DLD1 (cell line): Measurements from ENCODE around the gene KRT7.

ENCODE experiments used
- in situ Hi-C: cut with HindIII; loops from 2 replicates; pipeline ENCODE4 v1.10.0; 2017; ENCODE audit warnings: low sequenced_read_pairs

KRT7 gene

GRCh38 chr12:52232674-52233461 lies at the start of gene KRT7:
Gene KRT7, plus strand, starts transcription at chr12:52233243. Its CDS starts 54 bp downstream, at chr12:52233297.
- in situ Hi-C loops, result no loop called here

- in situ Hi-C loops, result no loop called here
These were observed 49.5 kb upstream of the KRT7 start for GRCh38 chr12:52183544-52183910.

GRCh38 chr12:52183971-52184370 lies 49.1 kb upstream of the KRT7 start:
- in situ Hi-C loops, result no loop called here

GRCh38 chr12:52184813-52185212 lies 48.2 kb upstream of the KRT7 start:
- in situ Hi-C loops, result no loop called here

GRCh38 chr12:52185400-52185967 lies 47.6 kb upstream of the KRT7 start:
- in situ Hi-C loops, result no loop called here

- in situ Hi-C loops, result no loop called here
These were observed 46.8 kb upstream of the KRT7 start for GRCh38 chr12:52186118-52186840.

- in situ Hi-C loops, result no loop called here
These were observed 45.8 kb upstream of the KRT7 start for GRCh38 chr12:52187206-52187605.

- in situ Hi-C loops, result no loop called here
These were observed 45.4 kb upstream of the KRT7 start for GRCh38 chr12:52187640-52188039.

GRCh38 chr12:52188658-52189057 lies 44.4 kb upstream of the KRT7 start:
- in situ Hi-C loops, result no loop called here

GRCh38 chr12:52189376-52190174 lies 43.5 kb upstream of the KRT7 start:
- in situ Hi-C loops, result no loop called here

GRCh38 chr12:52190860-52191729 lies 41.9 kb upstream of the KRT7 start:
- in situ Hi-C loops, result no loop called here

- in situ Hi-C loops, result no loop called here
These were observed 40.9 kb upstream of the KRT7 start, which contains the start of gene KRT80 for GRCh38 chr12:52191841-52192791. Gene KRT80, minus strand, starts transcription at chr12:52192014. Its CDS starts 112 bp downstream, at chr12:52191902.

GRCh38 chr12:52193532-52193931 lies 39.5 kb upstream of the KRT7 start:
- in situ Hi-C loops, result no loop called here

GRCh38 chr12:52193991-52194390 lies 39.1 kb upstream of the KRT7 start:
- in situ Hi-C loops, result no loop called here

- in situ Hi-C loops, result no loop called here
These were observed 37.8 kb upstream of the KRT7 start for GRCh38 chr12:52195065-52195730.

GRCh38 chr12:52197371-52198231 lies 35.4 kb upstream of the KRT7 start:
- in situ Hi-C loops, result no loop called here

- in situ Hi-C loops, result no loop called here
These were observed 34.4 kb upstream of the KRT7 start for GRCh38 chr12:52198454-52199215.
